ENCODE data around the gene MAST3. TPM values are rescaled to one million over a fixed set of nuclear protein-coding genes. Genes with fewer than 3 reads are reported as not detected.

Gene MAST3
- total RNA-seq, 2 experiments from 2014 or later = 14.8 to 31.4 TPM

GRCh38 chr19:18156268-18156667 lies 58.7 kb downstream of the MAST3 start:
- DNase-seq (ENCODE audit: low spot score) = no peak
- H3K9me3 ChIP-seq (ENCODE audit: low read length) = no peaks in the 10 kb centered on the region
- no peak overlapping the region for H3K27ac ChIP-seq (ENCODE audit: low read depth, low read length, poor library complexity, severe bottlenecking)
- no TSS peak for BruUV-seq (replicated peaks)
- ChIA-PET POLR2A (no interaction called here), CTCF (ENCODE audit: unreplicated experiment) (no interaction called here)
- H3K4me3 ChIP-seq (ENCODE audit: low read depth, low read length, poor library complexity, severe bottlenecking) = no peak overlapping the region
- H3K36me3 ChIP-seq (ENCODE audit: insufficient read depth, low read length) = peaks cover 3% of the 10 kb centered on the region; the same call in 1 of the 2 replicates
- H2AFZ ChIP-seq (ENCODE audit: low read length) = no peak overlapping the region
- TF ChIP-seq EZH2phosphoT487 (IDR thresholded peaks at IDR 0.05; ENCODE audit: borderline replicate concordance, low read depth, low read length) (no peak), CTCF (conservative IDR thresholded peaks at IDR 0.05; ENCODE audit: low read length) (no peak)
- H3K4me1 ChIP-seq (ENCODE audit: insufficient read depth, low read length, poor library complexity, severe bottlenecking) = peaks cover 43% of the 10 kb centered on the region
- intact Hi-C loops (cut with micrococcal nuclease; ENCODE audit: unreplicated experiment) = no loop called here
- H3K9me2 ChIP-seq (ENCODE audit: insufficient read depth, low read length) = no peaks in the 10 kb centered on the region
- H3K79me2 ChIP-seq (ENCODE audit: insufficient read depth, low read depth, low read length) = peaks cover 3% of the 10 kb centered on the region; the same call in 1 of the 2 replicates
- H4K20me1 ChIP-seq (ENCODE audit: insufficient read depth, low read length) = no peaks in the 10 kb centered on the region
- no peak overlapping the region for H3K4me2 ChIP-seq (ENCODE audit: low read length)

GRCh38 chr19:18156841-18157464 lies 59.4 kb downstream of the MAST3 start:
- intact Hi-C loops (cut with micrococcal nuclease; ENCODE audit: unreplicated experiment) = no loop called here
- CTCF ChIA-PET (ENCODE audit: unreplicated experiment) = no interaction called here

More at GRCh38 chr19:18156841-18157464, 59.4 kb downstream of the MAST3 start:
- DNase-seq (ENCODE audit: low spot score) = no peak
- Histone ChIP-seq H3K9me2 (ENCODE audit: insufficient read depth, low read length) (no peaks in the 10 kb centered on the region), H3K4me1 (ENCODE audit: insufficient read depth, low read length, poor library complexity, severe bottlenecking) (peaks cover 41% of the 10 kb centered on the region), H3K4me2 (ENCODE audit: low read length) (peak overlapping the region; percentile 48), H3K27ac (ENCODE audit: low read depth, low read length, poor library complexity, severe bottlenecking) (no peak overlapping the region), H3K9me3 (ENCODE audit: low read length) (no peaks in the 10 kb centered on the region), H3K79me2 (ENCODE audit: insufficient read depth, low read depth, low read length) (peaks cover 3% of the 10 kb centered on the region; the same call in 1 of the 2 replicates), H3K4me3 (ENCODE audit: low read depth, low read length, poor library complexity, severe bottlenecking) (no peak overlapping the region), H2AFZ (ENCODE audit: low read length) (no peak overlapping the region), H4K20me1 (ENCODE audit: insufficient read depth, low read length) (no peaks in the 10 kb centered on the region), H3K36me3 (ENCODE audit: insufficient read depth, low read length) (peaks cover 1% of the 10 kb centered on the region; the same call in 1 of the 2 replicates)
- POLR2A ChIA-PET = no interaction called here
- no TSS peak for BruUV-seq (replicated peaks)
- TF ChIP-seq CTCF (conservative IDR thresholded peaks at IDR 0.05; ENCODE audit: low read length) (no peak), EZH2phosphoT487 (IDR thresholded peaks at IDR 0.05; ENCODE audit: borderline replicate concordance, low read depth, low read length) (no peak)
